ENCODE measurements around the gene PROCR. TPM values are rescaled to one million over a fixed set of nuclear protein-coding genes. Genes with fewer than 3 reads are reported as not detected.
"Not testable (repeated sequence)": the region's sequence is repeated elsewhere in the genome, so short reads cannot be mapped to it uniquely, and the experiment has no call there.

PROCR gene
- total RNA-seq, 4 donors from 2014 or later, result 16.4 to 26.6 (median 23.4) TPM

DNA sequence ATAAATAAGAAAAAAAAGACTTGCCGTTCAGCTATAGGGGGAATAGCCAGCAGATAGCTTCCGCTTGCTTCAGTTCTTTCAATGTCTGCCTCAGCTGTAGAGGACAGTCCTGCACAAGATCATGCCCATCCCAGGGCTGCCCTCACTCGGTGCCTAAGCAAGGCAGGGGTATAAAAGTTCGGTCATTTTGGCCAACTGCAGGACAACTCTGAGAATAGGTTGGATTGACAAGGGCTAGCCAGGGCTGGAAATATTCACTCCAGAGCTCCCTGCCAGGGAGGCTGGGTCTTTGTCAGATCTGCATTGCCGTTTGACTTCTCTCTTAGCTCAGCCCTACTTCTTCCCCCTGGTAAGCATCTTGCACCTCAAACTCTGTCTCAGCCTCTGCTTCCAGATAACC is 8.4 kb downstream of the PROCR start:
- TF ChIP-seq POLR2AphosphoS5 (IDR thresholded peaks at IDR 0.05) (no peak), EP300 (IDR thresholded peaks at IDR 0.05) (no peak), POLR2A (IDR thresholded peaks at IDR 0.05) (no peak)
- TF ChIP-seq, protein P1, sequence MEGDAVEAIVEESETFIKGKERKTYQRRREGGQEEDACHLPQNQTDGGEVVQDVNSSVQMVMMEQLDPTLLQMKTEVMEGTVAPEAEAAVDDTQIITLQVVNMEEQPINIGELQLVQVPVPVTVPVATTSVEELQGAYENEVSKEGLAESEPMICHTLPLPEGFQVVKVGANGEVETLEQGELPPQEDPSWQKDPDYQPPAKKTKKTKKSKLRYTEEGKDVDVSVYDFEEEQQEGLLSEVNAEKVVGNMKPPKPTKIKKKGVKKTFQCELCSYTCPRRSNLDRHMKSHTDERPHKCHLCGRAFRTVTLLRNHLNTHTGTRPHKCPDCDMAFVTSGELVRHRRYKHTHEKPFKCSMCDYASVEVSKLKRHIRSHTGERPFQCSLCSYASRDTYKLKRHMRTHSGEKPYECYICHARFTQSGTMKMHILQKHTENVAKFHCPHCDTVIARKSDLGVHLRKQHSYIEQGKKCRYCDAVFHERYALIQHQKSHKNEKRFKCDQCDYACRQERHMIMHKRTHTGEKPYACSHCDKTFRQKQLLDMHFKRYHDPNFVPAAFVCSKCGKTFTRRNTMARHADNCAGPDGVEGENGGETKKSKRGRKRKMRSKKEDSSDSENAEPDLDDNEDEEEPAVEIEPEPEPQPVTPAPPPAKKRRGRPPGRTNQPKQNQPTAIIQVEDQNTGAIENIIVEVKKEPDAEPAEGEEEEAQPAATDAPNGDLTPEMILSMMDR (IDR thresholded peaks at IDR 0.05), result no peak
- 90% methylated on average over 5 of the region's 5 CpGs for WGBS

DNA sequence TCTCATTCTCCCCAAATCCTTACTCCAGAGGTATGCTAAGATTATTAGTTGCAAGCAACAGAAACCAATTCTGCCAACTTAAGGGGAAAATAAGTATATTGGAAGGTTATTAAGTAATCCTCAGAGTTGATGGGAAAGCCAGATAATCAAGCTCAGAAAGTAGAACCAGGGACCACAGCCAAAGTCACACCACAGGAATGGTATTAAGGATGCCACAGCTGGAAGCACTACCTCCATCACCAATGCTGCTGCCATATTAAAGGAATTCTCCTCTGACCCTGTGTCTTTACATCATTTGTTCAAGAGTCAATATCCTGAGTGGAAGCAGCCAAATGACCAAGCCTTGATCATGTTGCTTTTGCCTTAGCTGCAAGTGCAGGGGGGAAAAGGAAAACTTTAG is 9.9 kb downstream of the PROCR start:
- no peak for TF ChIP-seq POLR2A (IDR thresholded peaks at IDR 0.05)
- TF ChIP-seq POLR2AphosphoS5 (IDR thresholded peaks at IDR 0.05), result no peak
- no peak for TF ChIP-seq EP300 (IDR thresholded peaks at IDR 0.05)
- TF ChIP-seq, protein P1 (IDR thresholded peaks at IDR 0.05), result no peak
- no peak for DNase-seq (ENCODE audit: low spot score in 2 of 2)
- H3K9me3 ChIP-seq, result no peaks in the 10 kb centered on the region
- H3K4me1 ChIP-seq, result no peaks in the 10 kb centered on the region
- no peaks in the 10 kb centered on the region for H3K36me3 ChIP-seq
- H3K27ac ChIP-seq, result no peak overlapping the region
- H3K27me3 ChIP-seq, result no peaks in the 10 kb centered on the region
- H3K4me3 ChIP-seq, result no peak overlapping the region

More for the DNA sequence above, 8.4 kb downstream of the PROCR start:
- H3K4me1 ChIP-seq, result no peaks in the 10 kb centered on the region
- no peaks in the 10 kb centered on the region for H3K27me3 ChIP-seq
- peaks cover 4% of the 10 kb centered on the region for H3K36me3 ChIP-seq
- no peak for DNase-seq (ENCODE audit: low spot score in 2 of 2)
- H3K27ac ChIP-seq, result no peak overlapping the region
- H3K4me3 ChIP-seq, result no peak overlapping the region
- no peaks in the 10 kb centered on the region for H3K9me3 ChIP-seq

GRCh38 chr20:35186691-35187289 is 14.9 kb downstream of the PROCR start:
- not testable (repeated sequence) for H3K4me1 ChIP-seq; H3K4me3 ChIP-seq; H3K27ac ChIP-seq; DNase-seq (ENCODE audit: low spot score in 2 of 2); H3K9me3 ChIP-seq; H3K27me3 ChIP-seq; H3K36me3 ChIP-seq
- WGBS, result 91% methylated on average over 10 of the region's 10 CpGs

- no peak for TF ChIP-seq POLR2AphosphoS5 (IDR thresholded peaks at IDR 0.05)
- WGBS, result 73% methylated on average over 5 of the region's 5 CpGs
- Histone ChIP-seq H3K36me3 (no peaks in the 10 kb centered on the region), H3K9me3 (no peaks in the 10 kb centered on the region), H3K27me3 (no peaks in the 10 kb centered on the region), H3K4me3 (no peak overlapping the region), H3K27ac (no peak overlapping the region), H3K4me1 (no peaks in the 10 kb centered on the region)
- no peak for DNase-seq (ENCODE audit: low spot score in 2 of 2)
Observed at GRCh38 chr20:35187584-35188190, 15.8 kb downstream of the PROCR start.

GRCh38 chr20:35189223-35189622 is 17.4 kb downstream of the PROCR start:
- H3K4me3 ChIP-seq; DNase-seq (ENCODE audit: low spot score in 2 of 2); H3K4me1 ChIP-seq; H3K27ac ChIP-seq; H3K9me3 ChIP-seq; H3K27me3 ChIP-seq; H3K36me3 ChIP-seq: not testable (repeated sequence)
- 89% methylated on average over 8 of the region's 8 CpGs for WGBS

DNA sequence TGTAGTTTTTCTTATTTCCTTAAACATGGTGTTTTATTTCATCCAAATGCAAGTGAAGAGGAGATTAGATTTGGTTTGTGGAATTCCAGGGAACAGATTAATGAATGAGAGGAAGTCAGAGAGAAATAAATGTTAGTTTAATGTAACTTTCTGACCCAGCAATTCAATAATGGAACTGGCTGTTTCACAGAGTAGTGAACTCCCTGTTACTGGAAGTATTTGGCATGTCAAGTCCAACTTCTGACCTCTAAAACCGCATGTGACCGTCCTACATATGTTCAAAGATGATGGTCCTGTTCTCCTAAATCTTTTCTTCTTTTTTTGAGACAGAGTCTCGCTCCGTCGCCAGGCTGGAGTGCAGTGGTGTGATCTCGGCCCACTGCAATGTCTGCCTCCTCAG is 18.7 kb downstream of the PROCR start:
- Histone ChIP-seq H3K27ac (no peak overlapping the region), H3K27me3 (no peaks in the 10 kb centered on the region), H3K36me3 (no peaks in the 10 kb centered on the region), H3K9me3 (no peaks in the 10 kb centered on the region), H3K4me3 (no peak overlapping the region), H3K4me1 (no peaks in the 10 kb centered on the region)
- DNase-seq (ENCODE audit: low spot score in 2 of 2), result no peak
- WGBS, result 95% methylated on average over 6 of the region's 6 CpGs
- TF ChIP-seq POLR2AphosphoS5 (IDR thresholded peaks at IDR 0.05), result no peak
- TF ChIP-seq EP300 (IDR thresholded peaks at IDR 0.05), result no peak
- TF ChIP-seq, protein P1 (IDR thresholded peaks at IDR 0.05), result no peak
- no peak for TF ChIP-seq POLR2A (IDR thresholded peaks at IDR 0.05)
